H1 (cell line): ENCODE data around the gene OR14J1. TPM values are rescaled to one million over a fixed set of nuclear protein-coding genes. Genes with fewer than 3 reads are reported as not detected.

Source experiments
- ATF2 ChIP-seq: IDR thresholded peaks from 2 replicates; pipeline ENCODE4 v1.6.1; 2012; ENCODE audit warnings: low read length, inconsistent platforms
- CBX5 ChIP-seq: fragments of 300-800, 300-1000 bp; sonication (generic); IDR thresholded peaks from 2 replicates; pipeline ENCODE4 v1.7.1; 2016; ENCODE audit warnings: antibody characterized with exemption, low read length, low read depth
- CHD7 ChIP-seq: fragments of 300-600 bp; sonication (generic); IDR thresholded peaks from 2 replicates; pipeline ENCODE4 v1.7.1; 2012; ENCODE audit warnings: low read length, moderate library complexity, mild to moderate bottlenecking, inconsistent platforms; ENCODE audit not compliant: insufficient replicate concordance
- CTCF ChIP-seq, 3 experiments: IDR thresholded peaks; 1 replicate in 2 of 3; 2 replicates in 1 of 3; pipeline versions ENCODE4 v1.5.1 to v1.6.1; 2011; ENCODE audit warnings: low read length in 3 of 3, mild to moderate bottlenecking in 3 of 3, inconsistent platforms in 2 of 3, low read depth in 1 of 3, moderate library complexity in 1 of 3; ENCODE audit not compliant: insufficient read depth in 1 of 3; ENCODE audit errors: control extremely low read depth in 1 of 3
- SIRT6 ChIP-seq: IDR thresholded peaks from one replicate; pipeline ENCODE4 v1.7.1; 2012; ENCODE audit warnings: low read length, inconsistent platforms
- SIX5 ChIP-seq: IDR thresholded peaks from 2 replicates; pipeline ENCODE4 v1.6.1; 2011; ENCODE audit warnings: mild to moderate bottlenecking, low read depth, low read length
- SP4 ChIP-seq: IDR thresholded peaks from 2 replicates; pipeline ENCODE4 v1.6.1; 2012; ENCODE audit warnings: low read length, inconsistent platforms
- polyA plus RNA-seq, 7 experiments: library from polyadenylated mRNA; depleted of rRNA in 3 of 7; stranded (reverse) in 5 of 7; unstranded in 2 of 7; fragments of >200 nt in 5 of 7; fragments of 200-250 nt in 2 of 7; gene quantifications; 1 replicate in 5 of 7; 2 replicates in 1 of 7; 4 replicates in 1 of 7; pipeline versions ENCODE4 v1.2.1 to v1.2.3, GENCODE V29; 2011 to 2013; ENCODE audit warnings: missing spikeins in 2 of 7, mixed read lengths in 2 of 7
- total RNA-seq: library from RNA; stranded (reverse); fragmentation: NEBNext Ultra II Directional; extraction: Animal tissue kit (Norgen Biotek cat#: 25700); gene quantifications from 2 replicates; pipeline ENCODE4 v1.2.1, GENCODE V29; 2021

The OR14J1 gene
- total and polyA plus RNA-seq, 2 of the 8 experiments (the other 6 are each of a cell fraction or from before 2014, with no cell fraction given), result not detected

- no peak for TF ChIP-seq CHD7
- TF ChIP-seq CTCF (IDR thresholded peaks at IDR 0.05; ENCODE audit: control extremely low read depth in 1 of 3, insufficient read depth in 1 of 3, low read depth in 1 of 3, low read length in 3 of 3), result no peak
- TF ChIP-seq SP4, result no peak
- TF ChIP-seq SIRT6, result no peak
- TF ChIP-seq SIX5, result no peak
- no peak for TF ChIP-seq ATF2
- TF ChIP-seq CBX5, result no peak
Observed at GRCh38 chr6:29294499-29294914, 7.0 kb upstream of the OR14J1 start (continued).
